Smooth muscle cell (in vitro differentiated cells): ENCODE results near the gene ZFPL1. TPM values are rescaled to one million over a fixed set of nuclear protein-coding genes. Genes with fewer than 3 reads are reported as not detected.

Experiments
- DNase-seq: peaks from one replicate; lab custom pipeline; 2025; ENCODE audit not compliant: unreplicated experiment; lab: John Stamatoyannopoulos, UW
- H2AFZ ChIP-seq: fragments of 200-600 bp; sonication (generic); 2 replicates; pipeline ENCODE4 v1.6.0; 2016; ENCODE audit warnings: antibody characterized with exemption, low read depth, mild to moderate bottlenecking
- H3F3A ChIP-seq: fragments of 200-600 bp; sonication (generic); 2 replicates; pipeline ENCODE4 v1.6.0; 2017; ENCODE audit warnings: antibody characterized with exemption, low read depth
- H3K27ac ChIP-seq: fragments of 200-600 bp; sonication (generic); 2 replicates; pipeline ENCODE4 v1.5.1; 2016; ENCODE audit warnings: low read depth, mild to moderate bottlenecking
- H3K27me3 ChIP-seq: fragments of 200-600 bp; sonication (generic); 2 replicates; pipeline ENCODE4 v1.6.1; 2016; ENCODE audit warnings: low read depth, mild to moderate bottlenecking
- H3K36me3 ChIP-seq: fragments of 200-600 bp; sonication (generic); 2 replicates; pipeline ENCODE4 v1.5.1; 2016; ENCODE audit warnings: low read depth
- H3K4me1 ChIP-seq: fragments of 200-600 bp; sonication (generic); 2 replicates; pipeline ENCODE4 v1.5.1; 2016; ENCODE audit warnings: low read depth
- H3K4me2 ChIP-seq: fragments of 200-600 bp; sonication (generic); 2 replicates; pipeline ENCODE4 v1.6.0; 2016; ENCODE audit warnings: mild to moderate bottlenecking
- H3K4me3 ChIP-seq: fragments of 200-600 bp; sonication (generic); 2 replicates; pipeline ENCODE4 v1.5.1; 2016; ENCODE audit warnings: mild to moderate bottlenecking
- H3K79me2 ChIP-seq: fragments of 200-600 bp; sonication (generic); 2 replicates; pipeline ENCODE4 v1.6.0; 2016; ENCODE audit warnings: low read depth, mild to moderate bottlenecking
- H3K9ac ChIP-seq: fragments of 200-600 bp; sonication (generic); 2 replicates; pipeline ENCODE4 v1.6.0; 2016; ENCODE audit warnings: low read depth
- H3K9me3 ChIP-seq: fragments of 200-600 bp; sonication (generic); replicated peaks from 2 replicates; pipeline ENCODE4 v1.5.1; 2016; ENCODE audit warnings: low read depth
- H4K20me1 ChIP-seq: fragments of 200-600 bp; sonication (generic); 2 replicates; pipeline ENCODE4 v1.6.0; 2016; ENCODE audit warnings: low read depth
- CTCF ChIP-seq: fragments of 200-600 bp; sonication (generic); IDR thresholded peaks from 2 replicates; pipeline ENCODE4 v1.5.1; 2017; ENCODE audit warnings: borderline replicate concordance, mild to moderate bottlenecking, antibody characterized with exemption; ENCODE audit not compliant: insufficient read depth, poor library complexity, severe bottlenecking
- WGBS: methylation state at CpG from one replicate; pipeline ENCODE4 v1.1.7; 2016; ENCODE audit warnings: low lambda C conversion rate; 5-methylcytosine and 5-hydroxymethylcytosine counted together
- polyA plus RNA-seq: library from polyadenylated mRNA; unstranded; fragments of >200 nt; fragmentation: Nextera tagmentation; extraction: Ambion mirVana; gene quantifications from 2 replicates; pipeline ENCODE4 v1.2.1, GENCODE V29; 2016
- total RNA-seq: library from RNA; depleted of rRNA; stranded (reverse); fragments of >200 nt; gene quantifications from 2 replicates; pipeline ENCODE4 v1.2.3, GENCODE V29; 2014

Gene ZFPL1
- total and polyA plus RNA-seq, 2 experiments from 2014 or later: 87.1 to 91.0 TPM

- no peak overlapping the region for H2AFZ ChIP-seq
- H3K79me2 ChIP-seq: no peaks in the 10 kb centered on the region
- DNase-seq: no peak
- H3K9me3 ChIP-seq: no peaks in the 10 kb centered on the region
- H3K4me1 ChIP-seq: no peaks in the 10 kb centered on the region
- H3K27me3 ChIP-seq: no peaks in the 10 kb centered on the region
- TF ChIP-seq CTCF: peak; percentile 8
- no peaks in the 10 kb centered on the region for H3K36me3 ChIP-seq
- no peak overlapping the region for H3K4me2 ChIP-seq
- 62% methylated on average over 9 of the region's 9 CpGs for WGBS
- no peaks in the 10 kb centered on the region for H3F3A ChIP-seq
- no peak overlapping the region for H3K27ac ChIP-seq
- no peaks in the 10 kb centered on the region for H4K20me1 ChIP-seq
- H3K9ac ChIP-seq: no peak overlapping the region
- H3K4me3 ChIP-seq: no peak overlapping the region
Measured at GRCh38 chr11:65060913-65061408, 23.1 kb upstream of the ZFPL1 start.

GRCh38 chr11:65063532-65063931 lies 20.5 kb upstream of the ZFPL1 start:
- WGBS: 84% methylated on average over 3 of the region's 3 CpGs
- H3K9ac ChIP-seq: no peak overlapping the region
- no peaks in the 10 kb centered on the region for H3K79me2 ChIP-seq
- no peaks in the 10 kb centered on the region for H3F3A ChIP-seq
- H3K9me3 ChIP-seq: no peaks in the 10 kb centered on the region
- H2AFZ ChIP-seq: no peak overlapping the region
- DNase-seq: no peak
- H3K36me3 ChIP-seq: no peaks in the 10 kb centered on the region
- no peaks in the 10 kb centered on the region for H3K4me1 ChIP-seq
- TF ChIP-seq CTCF: no peak
- H4K20me1 ChIP-seq: no peaks in the 10 kb centered on the region
- H3K4me3 ChIP-seq: no peak overlapping the region
- no peaks in the 10 kb centered on the region for H3K27me3 ChIP-seq
- H3K4me2 ChIP-seq: no peak overlapping the region
- no peak overlapping the region for H3K27ac ChIP-seq

- no peak for DNase-seq
- no peak overlapping the region for H3K9ac ChIP-seq
- H3K4me1 ChIP-seq: no peaks in the 10 kb centered on the region
- H3K36me3 ChIP-seq: no peaks in the 10 kb centered on the region
- H3F3A ChIP-seq: no peaks in the 10 kb centered on the region
- H3K9me3 ChIP-seq: no peaks in the 10 kb centered on the region
- WGBS: 87% methylated on average over 4 of the region's 4 CpGs
- no peak for TF ChIP-seq CTCF
- no peak overlapping the region for H3K27ac ChIP-seq
- no peaks in the 10 kb centered on the region for H3K27me3 ChIP-seq
- H3K79me2 ChIP-seq: no peaks in the 10 kb centered on the region
- no peak overlapping the region for H3K4me3 ChIP-seq
- no peak overlapping the region for H2AFZ ChIP-seq
- no peak overlapping the region for H3K4me2 ChIP-seq
- no peaks in the 10 kb centered on the region for H4K20me1 ChIP-seq
Measured at GRCh38 chr11:65064847-65065240, 19.2 kb upstream of the ZFPL1 start.

- H3K79me2 ChIP-seq: no peaks in the 10 kb centered on the region
- no peak overlapping the region for H3K27ac ChIP-seq
- H3K36me3 ChIP-seq: no peaks in the 10 kb centered on the region
- TF ChIP-seq CTCF: no peak
- no peaks in the 10 kb centered on the region for H3F3A ChIP-seq
- no peak overlapping the region for H3K9ac ChIP-seq
- 81% methylated on average over 7 of the region's 7 CpGs for WGBS
- no peaks in the 10 kb centered on the region for H3K9me3 ChIP-seq
- no peaks in the 10 kb centered on the region for H4K20me1 ChIP-seq
- no peak for DNase-seq
- H3K27me3 ChIP-seq: no peaks in the 10 kb centered on the region
- no peak overlapping the region for H3K4me2 ChIP-seq
- H3K4me3 ChIP-seq: no peak overlapping the region
- H2AFZ ChIP-seq: no peak overlapping the region
- no peaks in the 10 kb centered on the region for H3K4me1 ChIP-seq
Measured at GRCh38 chr11:65065851-65066250, 18.2 kb upstream of the ZFPL1 start.
